HT1080 (cell line): ENCODE data around the gene RIN2. TPM values are rescaled to one million over a fixed set of nuclear protein-coding genes. Genes with fewer than 3 reads are reported as not detected.
"Not testable (repeated sequence)": the region's sequence is repeated elsewhere in the genome, so short reads cannot be mapped to it uniquely, and the experiment has no call there.

Experiments used
- DNase-seq: peaks from one replicate; pipeline ENCODE4 v3.0.0-alpha.2; 2015; ENCODE audit warnings: low read depth
- total RNA-seq: library from RNA; depleted of rRNA; stranded (reverse); fragments of >200 nt; shearing (Covaris generic); gene quantifications from 2 replicates; pipeline ENCODE4 v1.2.3, GENCODE V29; 2014

RIN2 gene
- total RNA-seq, 1 experiment from 2014 or later = 66.1 TPM

DNA sequence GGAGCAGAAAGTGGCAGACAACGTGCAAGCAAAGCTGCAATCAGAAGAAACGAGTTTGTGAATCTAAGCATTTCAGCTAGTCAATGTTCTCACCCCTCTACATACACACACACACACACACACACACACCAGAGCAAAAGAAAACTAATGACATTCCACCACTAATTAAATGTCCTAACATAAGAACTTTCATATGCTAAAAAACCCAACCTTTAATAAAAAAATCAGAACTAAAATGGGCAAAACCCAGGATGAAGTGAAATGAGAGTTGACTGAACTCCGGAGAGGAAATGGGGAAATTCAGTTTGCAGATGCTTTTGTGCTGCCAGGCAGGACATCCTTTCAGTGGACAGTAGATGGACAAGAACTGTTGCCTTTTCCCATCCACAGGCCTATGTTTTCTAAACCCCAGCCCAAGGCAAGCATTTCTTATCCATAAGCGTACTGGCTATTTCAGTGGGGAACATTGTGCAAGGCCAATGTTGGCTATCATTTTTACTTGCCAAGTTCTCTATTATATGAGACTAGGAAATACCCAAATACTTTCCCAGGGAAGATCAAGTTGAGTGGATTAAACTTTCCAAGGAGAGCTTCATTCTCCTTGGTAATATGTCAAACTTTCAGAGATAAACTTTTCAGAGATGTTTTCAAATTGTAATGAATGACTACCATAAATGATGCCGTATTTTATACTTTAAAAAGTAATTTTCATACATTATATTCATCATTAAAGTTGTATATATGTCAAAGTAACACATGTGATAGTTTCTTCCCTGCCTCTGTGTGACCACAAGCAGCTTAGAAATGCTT is 27.3 kb downstream of the RIN2 start:
- no peak for DNase-seq

DNA sequence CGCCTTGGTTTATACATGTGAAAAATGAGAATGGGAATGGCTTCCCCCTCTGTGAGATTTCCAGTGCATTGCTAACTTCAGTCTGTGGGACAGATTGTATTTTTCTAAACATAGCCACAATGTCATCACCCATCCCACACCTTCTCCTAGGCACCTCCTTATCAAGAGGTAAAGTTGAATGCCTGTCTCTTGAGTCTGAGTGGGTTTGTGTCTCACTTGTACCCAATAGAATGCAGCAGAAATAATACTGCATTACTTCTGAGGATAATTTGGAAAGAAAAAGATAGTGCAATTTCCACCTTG is 27.9 kb downstream of the RIN2 start:
- no peak for DNase-seq

DNA sequence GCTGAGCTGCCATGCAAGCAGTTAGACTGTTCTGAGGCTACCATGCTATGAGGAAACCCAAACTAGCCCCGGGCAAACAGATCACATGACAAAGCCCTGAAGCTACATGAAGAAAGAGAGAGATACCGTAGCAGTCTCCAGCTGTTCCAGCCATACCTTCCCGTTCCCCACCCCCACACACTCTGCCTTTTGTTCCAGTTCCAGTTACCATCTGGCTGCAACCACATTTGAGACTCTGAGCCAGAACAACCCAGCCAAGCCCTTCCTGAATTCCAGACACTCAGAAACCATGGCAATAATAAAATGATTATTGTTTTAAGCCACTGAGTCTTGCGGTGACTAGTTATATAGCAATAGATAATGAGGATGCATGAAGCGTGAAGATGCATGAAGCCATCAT is 28.3 kb downstream of the RIN2 start:
- peak; percentile 79 for DNase-seq

- no peak for DNase-seq
These were observed 29.3 kb downstream of the RIN2 start for GRCh38 chr20:19787366-19787765.

- DNase-seq = no peak
These were observed 31.0 kb downstream of the RIN2 start for GRCh38 chr20:19789009-19789408.

- peak; percentile 44 for DNase-seq
These were observed 31.4 kb downstream of the RIN2 start for GRCh38 chr20:19789446-19789845.

- DNase-seq = no peak
These were observed 33.8 kb downstream of the RIN2 start for GRCh38 chr20:19791887-19792286.

GRCh38 chr20:19793716-19794115 is 35.7 kb downstream of the RIN2 start:
- DNase-seq = no peak

- DNase-seq = no peak
These were observed 36.9 kb downstream of the RIN2 start for GRCh38 chr20:19794941-19795340.

- no peak for DNase-seq
These were observed 41.3 kb downstream of the RIN2 start for GRCh38 chr20:19799325-19799724.

DNA sequence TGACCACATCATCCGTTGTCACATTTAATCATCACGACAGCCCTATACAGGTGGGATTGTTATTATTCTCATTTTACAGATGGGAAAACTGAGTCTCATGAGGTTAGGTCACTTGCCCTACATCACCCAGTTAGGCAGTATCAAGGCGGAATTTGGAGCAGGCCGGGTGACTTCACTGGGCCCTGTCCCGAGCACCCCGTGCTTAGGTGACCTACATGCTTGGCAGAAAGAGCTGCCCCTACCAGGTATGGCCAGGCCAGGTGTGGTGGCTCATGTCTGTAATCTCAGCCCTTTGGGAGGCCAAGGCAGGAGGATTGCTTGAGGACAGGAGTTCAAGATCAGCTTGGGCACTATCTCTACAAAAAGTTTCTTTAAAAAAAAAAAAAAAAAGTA is 44.0 kb downstream of the RIN2 start:
- DNase-seq = no peak

- peak; percentile 69 for DNase-seq
These were observed 44.6 kb downstream of the RIN2 start for GRCh38 chr20:19802492-19803158.

GRCh38 chr20:19806276-19806675 is 48.2 kb downstream of the RIN2 start:
- not testable (repeated sequence) for DNase-seq

GRCh38 chr20:19806806-19807190 is 48.7 kb downstream of the RIN2 start:
- DNase-seq = no peak

DNA sequence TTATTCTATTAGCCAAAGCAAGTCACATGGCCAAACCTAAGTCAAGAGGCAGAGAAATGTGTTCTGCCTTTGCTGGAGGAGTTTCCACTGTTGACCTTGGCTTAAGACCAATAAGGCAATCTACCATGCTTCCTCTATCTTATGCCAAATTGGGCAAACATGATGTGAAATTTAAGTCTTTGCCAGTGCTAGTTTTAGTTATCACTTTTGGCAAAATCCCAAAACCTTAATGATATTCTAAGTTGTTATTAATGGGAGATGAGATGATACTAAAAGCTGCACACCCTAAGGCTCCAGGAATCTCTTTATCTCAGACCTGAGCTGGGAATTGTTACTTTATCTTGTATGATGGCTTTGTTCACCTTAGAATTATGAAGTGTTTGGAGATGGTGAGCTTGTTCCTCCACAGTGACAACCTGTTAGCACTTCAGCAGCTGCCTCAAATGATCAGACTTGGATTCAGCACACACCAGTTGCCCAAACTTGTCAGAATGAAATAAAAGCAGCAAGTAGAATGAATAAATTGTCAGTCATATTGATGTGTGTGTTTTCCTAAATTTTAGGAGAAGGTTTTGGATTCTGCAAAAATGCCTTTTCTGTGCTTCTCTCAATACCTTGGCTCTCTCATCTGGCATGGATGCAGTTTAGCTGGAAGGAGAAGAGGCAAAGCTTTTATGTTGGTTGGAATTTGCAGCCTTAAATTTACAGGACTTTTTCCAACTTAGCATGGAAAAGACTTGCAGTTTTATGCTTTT is 49.3 kb downstream of the RIN2 start:
- DNase-seq = peak; percentile 42
